HepG2 (cell line): Measurements from ENCODE around the gene SCAPER.

ENCODE experiments used
- CHCHD3 ChIP-seq: sonication (generic); formaldehyde crosslinking; IDR thresholded peaks from 2 replicates; pipeline ENCODE4 v1.8.0; 2022; ENCODE audit warnings: mild to moderate bottlenecking, missing genetic modification reagents, moderate library complexity
- DNMT1 ChIP-seq: sonication (generic); formaldehyde crosslinking; IDR thresholded peaks from 2 replicates; pipeline ENCODE4 v1.5.1; 2020; ENCODE audit warnings: mild to moderate bottlenecking, missing genetic modification reagents
- NCOA1 ChIP-seq: sonication (generic); formaldehyde crosslinking; IDR thresholded peaks from 2 replicates; pipeline ENCODE4 v1.9.0; 2021; ENCODE audit warnings: missing genetic modification reagents
- NCOA2 ChIP-seq: sonication (generic); formaldehyde crosslinking; IDR thresholded peaks from 2 replicates; pipeline ENCODE4 v1.8.0; 2022; ENCODE audit warnings: inconsistent platforms
- PRPF4 ChIP-seq: fragments of 200-400 bp; formaldehyde crosslinking; IDR thresholded peaks from 2 replicates; pipeline ENCODE4 v1.6.1; 2016; ENCODE audit warnings: low read length, low read depth; ENCODE audit not compliant: poor library complexity, severe bottlenecking
- THYN1 ChIP-seq: sonication (generic); formaldehyde crosslinking; IDR thresholded peaks from 2 replicates; pipeline ENCODE4 v1.8.1; 2023; ENCODE audit warnings: low read depth, mild to moderate bottlenecking, moderate library complexity, missing genetic modification reagents, borderline replicate concordance
- ZNF678 ChIP-seq: sonication (generic); formaldehyde crosslinking; IDR thresholded peaks from 2 replicates; pipeline ENCODE4 v1.4.0; 2020; ENCODE audit warnings: mild to moderate bottlenecking, missing genetic modification reagents
- TF ChIP-seq, protein P1 (sequence below): sonication (generic); formaldehyde crosslinking; IDR thresholded peaks from 2 replicates; pipeline ENCODE4 v1.5.0; 2020; ENCODE audit warnings: mild to moderate bottlenecking, missing genetic modification reagents, moderate library complexity
- TF ChIP-seq, protein P2 (sequence below): sonication (generic); formaldehyde crosslinking; IDR thresholded peaks from 2 replicates; pipeline ENCODE4 v1.4.0; 2020; ENCODE audit warnings: missing genetic modification reagents, mild to moderate bottlenecking, borderline replicate concordance

DNA sequence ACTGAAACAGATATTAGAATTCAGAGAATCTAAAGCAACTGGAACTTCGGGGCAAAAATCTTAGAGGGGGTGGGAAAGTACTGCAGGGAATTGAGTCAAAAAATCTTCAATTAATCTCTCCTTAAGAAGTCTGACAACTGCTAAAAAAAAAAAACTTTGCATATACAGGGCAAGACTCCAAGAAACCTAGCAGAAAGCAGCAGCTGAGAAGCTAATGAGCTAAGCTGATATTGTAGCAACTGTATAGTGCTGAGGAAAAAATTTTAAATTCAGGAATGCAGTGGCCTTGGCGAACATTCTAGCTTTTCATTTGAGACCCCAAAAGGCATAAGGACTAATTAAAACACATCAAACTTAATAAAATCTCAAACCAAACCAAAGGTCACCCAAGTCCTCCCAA lies 113.6 kb downstream of the SCAPER start:
- TF ChIP-seq, protein P1, sequence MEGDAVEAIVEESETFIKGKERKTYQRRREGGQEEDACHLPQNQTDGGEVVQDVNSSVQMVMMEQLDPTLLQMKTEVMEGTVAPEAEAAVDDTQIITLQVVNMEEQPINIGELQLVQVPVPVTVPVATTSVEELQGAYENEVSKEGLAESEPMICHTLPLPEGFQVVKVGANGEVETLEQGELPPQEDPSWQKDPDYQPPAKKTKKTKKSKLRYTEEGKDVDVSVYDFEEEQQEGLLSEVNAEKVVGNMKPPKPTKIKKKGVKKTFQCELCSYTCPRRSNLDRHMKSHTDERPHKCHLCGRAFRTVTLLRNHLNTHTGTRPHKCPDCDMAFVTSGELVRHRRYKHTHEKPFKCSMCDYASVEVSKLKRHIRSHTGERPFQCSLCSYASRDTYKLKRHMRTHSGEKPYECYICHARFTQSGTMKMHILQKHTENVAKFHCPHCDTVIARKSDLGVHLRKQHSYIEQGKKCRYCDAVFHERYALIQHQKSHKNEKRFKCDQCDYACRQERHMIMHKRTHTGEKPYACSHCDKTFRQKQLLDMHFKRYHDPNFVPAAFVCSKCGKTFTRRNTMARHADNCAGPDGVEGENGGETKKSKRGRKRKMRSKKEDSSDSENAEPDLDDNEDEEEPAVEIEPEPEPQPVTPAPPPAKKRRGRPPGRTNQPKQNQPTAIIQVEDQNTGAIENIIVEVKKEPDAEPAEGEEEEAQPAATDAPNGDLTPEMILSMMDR (CRISPR knock-in tag), result no peak
- TF ChIP-seq THYN1 (CRISPR knock-in tag) (no peak), NCOA1 (CRISPR knock-in tag) (no peak), CHCHD3 (CRISPR knock-in tag) (no peak), DNMT1 (CRISPR knock-in tag) (no peak), ZNF678 (no peak), NCOA2 (CRISPR knock-in tag) (no peak), PRPF4 (no peak)
- TF ChIP-seq, protein P2, sequence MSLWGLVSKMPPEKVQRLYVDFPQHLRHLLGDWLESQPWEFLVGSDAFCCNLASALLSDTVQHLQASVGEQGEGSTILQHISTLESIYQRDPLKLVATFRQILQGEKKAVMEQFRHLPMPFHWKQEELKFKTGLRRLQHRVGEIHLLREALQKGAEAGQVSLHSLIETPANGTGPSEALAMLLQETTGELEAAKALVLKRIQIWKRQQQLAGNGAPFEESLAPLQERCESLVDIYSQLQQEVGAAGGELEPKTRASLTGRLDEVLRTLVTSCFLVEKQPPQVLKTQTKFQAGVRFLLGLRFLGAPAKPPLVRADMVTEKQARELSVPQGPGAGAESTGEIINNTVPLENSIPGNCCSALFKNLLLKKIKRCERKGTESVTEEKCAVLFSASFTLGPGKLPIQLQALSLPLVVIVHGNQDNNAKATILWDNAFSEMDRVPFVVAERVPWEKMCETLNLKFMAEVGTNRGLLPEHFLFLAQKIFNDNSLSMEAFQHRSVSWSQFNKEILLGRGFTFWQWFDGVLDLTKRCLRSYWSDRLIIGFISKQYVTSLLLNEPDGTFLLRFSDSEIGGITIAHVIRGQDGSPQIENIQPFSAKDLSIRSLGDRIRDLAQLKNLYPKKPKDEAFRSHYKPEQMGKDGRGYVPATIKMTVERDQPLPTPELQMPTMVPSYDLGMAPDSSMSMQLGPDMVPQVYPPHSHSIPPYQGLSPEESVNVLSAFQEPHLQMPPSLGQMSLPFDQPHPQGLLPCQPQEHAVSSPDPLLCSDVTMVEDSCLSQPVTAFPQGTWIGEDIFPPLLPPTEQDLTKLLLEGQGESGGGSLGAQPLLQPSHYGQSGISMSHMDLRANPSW (CRISPR knock-in tag), result no peak
